Upper lobe of left lung (tissue), 6 donors: ENCODE results near the gene WDR49. TPM values are rescaled to one million over a fixed set of nuclear protein-coding genes. Genes with fewer than 3 reads are reported as not detected.

Experiments
- ATAC-seq, 2 donors: fragments of 200-7000 bp; cut with Tn5 transposase; one replicate each; pipeline ENCODE4 v1.9.1; 2022; ENCODE audit warnings: mild to moderate bottlenecking in 2 of 2, moderate library complexity in 2 of 2; ENCODE audit not compliant: low FRiP score in 2 of 2
- DNase-seq, 2 donors: peaks; one replicate each; pipeline ENCODE4 v3.0.0-alpha.2; 2019 to 2020
- H3K27ac ChIP-seq, 4 donors: fragments of 200-600 bp; sonication (generic); one replicate each; pipeline ENCODE4 v1.5.1; 2016 to 2019
- H3K27me3 ChIP-seq, 4 donors: fragments of 200-600 bp; sonication (generic); one replicate each; pipeline ENCODE4 v1.5.1; 2017 to 2019
- H3K36me3 ChIP-seq, 4 donors: fragments of 200-600 bp; sonication (generic); one replicate each; pipeline ENCODE4 v1.5.1; 2016 to 2019
- H3K4me1 ChIP-seq, 4 donors: fragments of 200-600 bp; sonication (generic); one replicate each; pipeline ENCODE4 v1.5.1; 2018 to 2019
- H3K4me3 ChIP-seq, 4 donors: fragments of 200-600 bp; sonication (generic); one replicate each; pipeline ENCODE4 v1.5.1; 2017 to 2019; ENCODE audit warnings: mild to moderate bottlenecking in 2 of 4, moderate library complexity in 1 of 4
- H3K9me3 ChIP-seq, 4 donors: fragments of 200-600 bp; sonication (generic); one replicate each; pipeline ENCODE4 v1.5.1; 2018 to 2019
- EP300 ChIP-seq, 4 donors: sonication (generic); formaldehyde crosslinking; IDR thresholded peaks; one replicate each; pipeline ENCODE4 v1.5.1; 2017; ENCODE audit warnings: antibody characterized with exemption in 4 of 4, control low read depth in 2 of 4
- POLR2A ChIP-seq, 4 donors: fragments of 450-650 bp; IDR thresholded peaks; one replicate each; pipeline ENCODE4 v1.5.1; 2016 to 2017; ENCODE audit warnings: antibody characterized with exemption in 4 of 4, mild to moderate bottlenecking in 2 of 4
- POLR2AphosphoS5 ChIP-seq, 2 donors: sonication (generic); formaldehyde crosslinking; IDR thresholded peaks; one replicate each; pipeline ENCODE4 v1.5.1; 2017; ENCODE audit warnings: antibody characterized with exemption in 2 of 2
- WGBS, 2 donors: methylation state at CpG; one replicate each; pipeline ENCODE4 v1.1.5; 2017 to 2018; 5-methylcytosine and 5-hydroxymethylcytosine counted together
- total RNA-seq, 6 donors: library from RNA; depleted of rRNA in 4 of 6; stranded (reverse); fragments of >200 nt in 4 of 6; gene quantifications; one replicate each; pipeline versions ENCODE4 v1.1.0 to v1.2.1, GENCODE V29; 2016 to 2021
- TF ChIP-seq, protein P1 (sequence below), 6 experiments: fragments of 450-650 bp in 4 of 6; fragments of 200-600 bp in 2 of 6; sonication (generic) in 2 of 6; IDR thresholded peaks; one replicate each; pipeline ENCODE4 v1.5.1; 2016 to 2019; ENCODE audit warnings: antibody characterized with exemption in 6 of 6
- donor health status: DM: no; HTN: no; CAD: no; lungs with moderate emphysema.
- donor health status: DM: no; HTN: yes; CAD: no; lungs with severe emphysema.

WDR49 gene
- total RNA-seq, 6 donors from 2014 or later = 2.6 to 37.3 (median 11.8) TPM

DNA sequence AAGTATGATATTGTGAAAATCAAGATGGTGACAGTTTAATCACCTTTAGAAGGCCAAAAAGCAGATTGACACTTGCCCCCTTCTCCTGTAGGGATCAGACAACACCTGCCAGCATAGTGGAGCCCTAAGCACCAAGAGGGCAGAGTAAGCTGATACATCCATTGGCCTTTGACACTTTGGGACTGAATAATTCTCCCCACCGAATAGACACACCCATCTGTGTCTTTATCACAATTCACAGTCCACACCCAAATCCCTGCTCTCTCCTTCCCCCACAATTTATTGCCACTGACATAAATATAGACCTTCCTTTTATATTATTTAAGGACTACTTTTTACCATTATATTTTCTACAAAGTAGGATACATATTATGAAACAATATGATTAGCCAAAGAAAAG is 3.1 kb upstream of the WDR49 start:
- Histone ChIP-seq H3K4me3 (no peak overlapping the region), H3K27me3 (no peaks in the 10 kb centered on the region), H3K9me3 (no peaks in the 10 kb centered on the region), H3K27ac (no peak overlapping the region), H3K36me3 (no peaks in the 10 kb centered on the region), H3K4me1 (peaks cover 0 to 4% (median 0%) of the 10 kb centered on the region in 4 donors)
- no peak for ATAC-seq
- 56 to 63% methylated on average over 1 of the region's 1 CpG for WGBS, 2 donors
- DNase-seq = no peak
- TF ChIP-seq POLR2AphosphoS5 (IDR thresholded peaks at IDR 0.05) = no peak
- no peak for TF ChIP-seq EP300 (IDR thresholded peaks at IDR 0.05)

- Histone ChIP-seq H3K4me1 (peaks cover 0 to 4% (median 0%) of the 10 kb centered on the region in 4 donors), H3K27me3 (no peaks in the 10 kb centered on the region), H3K4me3 (peak overlapping the region in 2 of 4 donors; percentile 11 to 17), H3K9me3 (no peaks in the 10 kb centered on the region), H3K36me3 (no peaks in the 10 kb centered on the region), H3K27ac (peak overlapping the region in 1 of 4 donors; percentile 17)
- TF ChIP-seq, protein P1, sequence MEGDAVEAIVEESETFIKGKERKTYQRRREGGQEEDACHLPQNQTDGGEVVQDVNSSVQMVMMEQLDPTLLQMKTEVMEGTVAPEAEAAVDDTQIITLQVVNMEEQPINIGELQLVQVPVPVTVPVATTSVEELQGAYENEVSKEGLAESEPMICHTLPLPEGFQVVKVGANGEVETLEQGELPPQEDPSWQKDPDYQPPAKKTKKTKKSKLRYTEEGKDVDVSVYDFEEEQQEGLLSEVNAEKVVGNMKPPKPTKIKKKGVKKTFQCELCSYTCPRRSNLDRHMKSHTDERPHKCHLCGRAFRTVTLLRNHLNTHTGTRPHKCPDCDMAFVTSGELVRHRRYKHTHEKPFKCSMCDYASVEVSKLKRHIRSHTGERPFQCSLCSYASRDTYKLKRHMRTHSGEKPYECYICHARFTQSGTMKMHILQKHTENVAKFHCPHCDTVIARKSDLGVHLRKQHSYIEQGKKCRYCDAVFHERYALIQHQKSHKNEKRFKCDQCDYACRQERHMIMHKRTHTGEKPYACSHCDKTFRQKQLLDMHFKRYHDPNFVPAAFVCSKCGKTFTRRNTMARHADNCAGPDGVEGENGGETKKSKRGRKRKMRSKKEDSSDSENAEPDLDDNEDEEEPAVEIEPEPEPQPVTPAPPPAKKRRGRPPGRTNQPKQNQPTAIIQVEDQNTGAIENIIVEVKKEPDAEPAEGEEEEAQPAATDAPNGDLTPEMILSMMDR (IDR thresholded peaks at IDR 0.05) = no peak
- TF ChIP-seq EP300 (IDR thresholded peaks at IDR 0.05) (no peak), POLR2AphosphoS5 (IDR thresholded peaks at IDR 0.05) (no peak), POLR2A (IDR thresholded peaks at IDR 0.05) (no peak)
- 41 to 65% methylated on average over 1 of the region's 1 CpG for WGBS, 2 donors
- ATAC-seq (peak in 1 of 2 donors; percentile 17), DNase-seq (no peak)
Observed at GRCh38 chr3:167653155-167653554, 587 bp downstream of the WDR49 start.

DNA sequence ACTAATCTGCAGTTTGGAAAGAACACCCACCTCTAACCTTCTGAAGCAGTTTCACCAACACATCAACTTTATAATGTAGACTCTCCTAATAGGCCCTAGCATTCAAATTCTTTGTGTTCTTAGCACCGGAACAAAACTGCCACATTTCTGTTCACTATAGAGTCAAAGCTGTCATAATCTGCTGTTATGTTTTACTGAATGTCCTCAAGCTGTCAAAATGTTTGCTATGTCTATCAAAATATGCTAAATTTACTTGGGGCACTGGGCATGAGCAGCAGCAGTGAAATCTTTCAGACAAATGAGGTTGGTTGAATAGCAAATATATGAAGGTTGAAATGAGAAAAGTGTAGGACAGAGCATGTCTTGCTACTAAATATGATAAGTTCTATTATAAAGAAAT is 1.9 kb downstream of the WDR49 start:
- Histone ChIP-seq H3K36me3 (no peaks in the 10 kb centered on the region), H3K4me1 (peaks cover 0 to 4% (median 0%) of the 10 kb centered on the region in 4 donors), H3K27ac (no peak overlapping the region), H3K4me3 (no peak overlapping the region), H3K27me3 (no peaks in the 10 kb centered on the region), H3K9me3 (no peaks in the 10 kb centered on the region)
- DNase-seq (no peak), ATAC-seq (no peak)
- TF ChIP-seq EP300 (IDR thresholded peaks at IDR 0.05) (no peak), POLR2A (IDR thresholded peaks at IDR 0.05) (no peak), POLR2AphosphoS5 (IDR thresholded peaks at IDR 0.05) (no peak)
- TF ChIP-seq, protein P1 (IDR thresholded peaks at IDR 0.05) = no peak
- 80% methylated on average over 1 of the region's 1 CpG for WGBS, 2 donors

- WGBS, 2 donors = 64 to 71% methylated on average over 2 of the region's 2 CpGs
- H3K36me3 ChIP-seq = no peaks in the 10 kb centered on the region
Observed at GRCh38 chr3:167650459-167650858, 3.3 kb downstream of the WDR49 start.

DNA sequence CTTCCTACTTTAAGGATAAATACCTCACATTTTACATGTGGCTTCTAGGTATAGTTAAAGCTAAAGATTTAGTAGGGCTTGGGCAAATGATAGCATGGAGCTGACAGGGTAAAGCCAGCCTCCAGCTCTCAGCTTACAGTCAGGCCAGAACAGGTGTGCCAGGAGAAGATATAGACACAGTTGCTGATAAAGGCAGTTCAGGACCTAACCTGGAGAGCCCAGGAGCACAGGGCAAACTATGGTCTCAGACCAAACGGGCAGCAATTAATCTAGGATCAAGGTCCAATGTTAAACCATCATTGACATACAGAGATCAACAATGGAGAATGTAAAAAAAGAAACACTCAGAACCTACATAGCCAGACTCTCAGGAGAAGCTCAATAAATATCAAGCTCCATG is 4.0 kb downstream of the WDR49 start:
- H3K27me3 ChIP-seq = no peaks in the 10 kb centered on the region
- no peak overlapping the region for H3K4me3 ChIP-seq
- WGBS, 2 donors = 59 to 62% methylated on average over 1 of the region's 1 CpG

More at GRCh38 chr3:167650459-167650858, 3.3 kb downstream of the WDR49 start:
- H3K27ac ChIP-seq = no peak overlapping the region
- DNase-seq (no peak), ATAC-seq (no peak)
- no peak overlapping the region for H3K4me3 ChIP-seq
- H3K27me3 ChIP-seq = no peaks in the 10 kb centered on the region
- no peaks in the 10 kb centered on the region for H3K9me3 ChIP-seq
- H3K4me1 ChIP-seq = peaks cover 0 to 4% (median 0%) of the 10 kb centered on the region in 4 donors
- TF ChIP-seq, protein P1 (IDR thresholded peaks at IDR 0.05) = no peak

More for the DNA sequence above, 4.0 kb downstream of the WDR49 start:
- Histone ChIP-seq H3K27ac (no peak overlapping the region), H3K9me3 (no peaks in the 10 kb centered on the region), H3K4me1 (peaks cover 0 to 4% (median 0%) of the 10 kb centered on the region in 4 donors), H3K36me3 (no peaks in the 10 kb centered on the region)
- DNase-seq = no peak
- TF ChIP-seq, protein P1 (IDR thresholded peaks at IDR 0.05) = no peak
- no peak for TF ChIP-seq POLR2A (IDR thresholded peaks at IDR 0.05)
- TF ChIP-seq POLR2AphosphoS5 (IDR thresholded peaks at IDR 0.05) = no peak
- no peak for TF ChIP-seq EP300 (IDR thresholded peaks at IDR 0.05)
- ATAC-seq = no peak
